Measurements from ENCODE around the gene NOL4L. TPM values are rescaled to one million over a fixed set of nuclear protein-coding genes. Genes with fewer than 3 reads are reported as not detected.

NOL4L gene
- total RNA-seq, 4 donors from 2014 or later, result 18.5 to 29.9 (median 24.8) TPM

GRCh38 chr20:32444474-32445220 is 140.5 kb downstream of the NOL4L start:
- Histone ChIP-seq H3K27me3 (no peaks in the 10 kb centered on the region), H3K27ac (peak overlapping the region in 1 of 3 donors; percentile 44), H3K4me1 (peaks cover 24 to 28% of the 10 kb centered on the region in 2 donors), H3K4me3 (replicated peaks in 1 of 3) (no peak overlapping the region), H3K36me3 (no peaks in the 10 kb centered on the region), H3K9me3 (no peaks in the 10 kb centered on the region)
- 74 to 82% methylated on average over 7 of the region's 7 CpGs for WGBS, 2 donors
- TF ChIP-seq CTCF (IDR thresholded peaks at IDR 0.05) (no peak), POLR2A (IDR thresholded peaks at IDR 0.05) (no peak)
- no peak for DNase-seq
- intact Hi-C loops (cut with DNase I), result no loop called here

- intact Hi-C loops (cut with DNase I), result no loop called here
- Histone ChIP-seq H3K27ac (no peak overlapping the region), H3K4me3 (replicated peaks in 1 of 3) (no peak overlapping the region), H3K27me3 (no peaks in the 10 kb centered on the region), H3K9me3 (no peaks in the 10 kb centered on the region), H3K4me1 (peaks cover 24 to 28% of the 10 kb centered on the region in 2 donors), H3K36me3 (peaks cover 0 to 3% of the 10 kb centered on the region in 2 donors)
- WGBS, 2 donors, result 88 to 90% methylated on average over 3 of the region's 3 CpGs
- DNase-seq, result no peak
- no peak for TF ChIP-seq POLR2A (IDR thresholded peaks at IDR 0.05)
- TF ChIP-seq CTCF (IDR thresholded peaks at IDR 0.05), result no peak
Measured at GRCh38 chr20:32443386-32443974, 141.7 kb downstream of the NOL4L start.

- Histone ChIP-seq H3K27me3 (no peaks in the 10 kb centered on the region), H3K27ac (no peak overlapping the region), H3K36me3 (peaks cover 0 to 6% of the 10 kb centered on the region in 2 donors), H3K4me1 (peaks cover 20 to 22% of the 10 kb centered on the region in 2 donors), H3K4me3 (replicated peaks in 1 of 3) (no peak overlapping the region), H3K9me3 (no peaks in the 10 kb centered on the region)
- WGBS, 2 donors, result 80 to 87% methylated on average over 10 of the region's 10 CpGs
- TF ChIP-seq POLR2A (IDR thresholded peaks at IDR 0.05) (no peak), CTCF (IDR thresholded peaks at IDR 0.05) (no peak)
- no peak for DNase-seq
- intact Hi-C loops (cut with DNase I), result no loop called here
Measured at GRCh38 chr20:32442630-32443373, 142.3 kb downstream of the NOL4L start.

- Histone ChIP-seq H3K4me1 (peaks cover 14 to 15% of the 10 kb centered on the region in 2 donors), H3K9me3 (no peaks in the 10 kb centered on the region), H3K4me3 (replicated peaks in 1 of 3) (no peak overlapping the region), H3K27me3 (no peaks in the 10 kb centered on the region), H3K27ac (no peak overlapping the region), H3K36me3 (peaks cover 6 to 11% of the 10 kb centered on the region in 2 donors)
- DNase-seq, result no peak
- TF ChIP-seq POLR2A (IDR thresholded peaks at IDR 0.05) (no peak), CTCF (IDR thresholded peaks at IDR 0.05) (no peak)
- intact Hi-C loops (cut with DNase I), result no loop called here
- WGBS, 2 donors, result 88 to 94% methylated on average over 4 of the region's 4 CpGs
Measured at GRCh38 chr20:32441638-32442037, 143.5 kb downstream of the NOL4L start.

GRCh38 chr20:32440758-32441078 is 144.4 kb downstream of the NOL4L start:
- no peak for TF ChIP-seq POLR2A (IDR thresholded peaks at IDR 0.05)
- TF ChIP-seq CTCF (IDR thresholded peaks at IDR 0.05), result no peak
- Histone ChIP-seq H3K4me3 (replicated peaks in 1 of 3) (no peak overlapping the region), H3K27me3 (no peaks in the 10 kb centered on the region), H3K4me1 (peaks cover 5 to 6% of the 10 kb centered on the region in 2 donors), H3K36me3 (peaks cover 15 to 18% of the 10 kb centered on the region in 2 donors), H3K27ac (no peak overlapping the region), H3K9me3 (no peaks in the 10 kb centered on the region)
- no peak for DNase-seq
- WGBS, 2 donors, result 91 to 96% methylated on average over 4 of the region's 4 CpGs
- intact Hi-C loops (cut with DNase I), result no loop called here

Measured in thyroid gland (tissue), 4 donors.